Activated CD8-positive, alpha-beta memory T cell treated with anti-CD3 and anti-CD28 coated beads, Interleukin-2, amount 50 U/mL, for 48 hours (primary cell): Measurements from ENCODE around the gene C1QL1.

Experiments used
- DNase-seq: peaks from one replicate; pipeline ENCODE4 v3.0.0-alpha.2; 2020

Gene C1QL1

GRCh38 chr17:44988044-44988942 lies 20.2 kb upstream of the C1QL1 start:
- no peak for DNase-seq

GRCh38 chr17:44983563-44983962 lies 15.5 kb upstream of the C1QL1 start:
- DNase-seq = no peak

- DNase-seq = no peak
These were observed 14.1 kb upstream of the C1QL1 start for GRCh38 chr17:44982113-44982702.

DNA sequence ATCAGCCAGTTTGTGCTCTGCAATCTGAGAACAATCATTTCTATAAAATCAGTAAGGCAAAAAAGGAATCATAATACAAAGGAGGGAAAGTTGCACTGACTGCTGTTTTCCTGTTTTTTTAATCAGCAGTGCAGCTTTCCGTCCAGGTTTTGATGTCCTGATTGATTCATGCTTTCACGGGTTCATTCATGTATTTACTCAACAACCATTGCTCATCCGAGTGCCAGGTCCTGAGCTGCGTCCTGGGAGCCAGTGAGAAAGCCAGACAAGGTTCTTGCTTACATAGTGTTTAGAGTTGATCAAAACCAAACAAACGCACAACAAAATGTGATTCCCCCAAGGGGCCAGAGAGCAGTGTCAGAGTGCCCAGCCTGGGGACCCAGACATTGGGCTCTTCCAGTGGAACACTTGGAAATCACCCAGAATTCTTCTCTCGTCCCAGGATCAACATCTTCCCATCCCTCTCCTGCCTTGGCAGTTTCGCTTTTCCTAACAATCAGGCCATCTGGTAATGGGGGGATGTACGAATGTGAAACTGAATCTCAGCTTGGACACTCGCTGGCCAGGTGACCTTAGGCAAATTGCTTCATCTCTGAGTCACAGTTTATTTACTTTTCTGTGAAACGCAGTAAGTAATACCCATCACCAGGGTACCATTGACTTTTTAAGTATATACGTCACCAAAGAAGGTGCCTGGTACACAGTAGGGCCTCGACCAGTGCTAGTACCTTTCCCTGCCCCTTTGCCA lies 13.3 kb upstream of the C1QL1 start:
- no peak for DNase-seq

DNA sequence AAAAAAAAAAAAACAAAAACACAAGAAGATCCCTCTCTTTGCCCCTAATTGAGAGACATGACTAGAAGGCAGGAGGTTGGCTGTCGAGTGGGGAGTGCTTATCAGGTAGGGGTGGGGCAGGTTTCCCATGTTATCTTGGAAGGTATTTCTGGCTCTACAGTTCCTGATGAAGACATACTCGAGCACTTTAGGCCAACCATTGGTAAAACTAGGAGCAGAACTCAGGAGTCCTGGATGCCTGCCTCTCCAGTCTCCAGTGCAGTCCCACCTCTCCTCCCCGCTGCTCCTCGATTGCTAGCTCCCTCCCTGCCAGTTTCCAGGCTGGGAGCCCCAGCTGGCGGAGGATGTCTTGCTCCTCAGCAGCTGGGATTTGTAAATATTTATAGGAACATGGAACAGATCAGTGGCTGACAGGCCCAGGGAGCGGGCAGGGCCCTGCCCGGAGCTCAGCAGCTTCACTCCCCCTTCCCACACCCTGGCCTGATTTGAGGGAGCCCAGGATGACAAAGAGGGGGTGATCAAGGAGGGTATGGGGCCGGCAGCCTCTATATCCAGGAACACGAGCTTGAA lies 11.4 kb upstream of the C1QL1 start:
- DNase-seq = no peak

DNA sequence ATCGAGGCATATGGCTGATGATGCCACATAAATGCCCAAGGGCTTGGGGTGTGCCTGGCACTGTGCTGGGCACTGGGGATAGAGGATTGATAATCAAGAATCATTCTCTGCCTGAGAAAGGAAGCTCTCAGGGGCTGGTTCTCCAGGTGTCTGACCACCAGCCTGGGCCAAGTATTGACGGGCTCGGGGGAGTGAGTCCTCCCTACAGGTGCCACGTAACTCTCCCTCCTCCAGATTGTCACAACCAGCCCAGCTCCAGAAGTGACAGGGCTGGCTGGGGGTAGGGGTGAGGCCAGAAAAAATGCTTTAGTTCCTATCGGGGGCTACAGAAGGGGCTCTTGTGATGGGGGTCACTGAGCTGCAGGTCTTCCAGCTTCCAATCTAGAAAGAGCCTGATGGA lies 10.7 kb upstream of the C1QL1 start:
- no peak for DNase-seq

- no peak for DNase-seq
These were observed 9.9 kb upstream of the C1QL1 start for GRCh38 chr17:44977814-44978550.

DNA sequence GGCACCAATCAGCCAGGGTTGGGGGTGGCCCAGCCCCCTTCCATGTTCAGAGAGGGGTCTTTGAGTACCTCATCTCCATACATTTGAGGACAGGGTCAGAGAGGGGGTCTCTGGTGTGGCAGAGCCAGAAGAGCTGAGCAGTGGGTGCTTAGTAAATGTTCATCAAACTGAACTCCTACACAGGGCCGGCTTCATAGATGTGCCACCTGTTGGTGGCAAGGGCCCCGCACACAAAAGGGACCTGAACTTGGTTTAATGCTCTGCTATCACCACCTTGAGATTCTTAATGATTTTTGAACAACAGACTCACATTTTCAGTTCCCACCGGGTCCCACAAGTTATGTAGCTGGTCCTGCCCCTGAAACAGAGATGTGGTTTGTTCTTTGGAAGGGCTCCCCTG lies 9.0 kb upstream of the C1QL1 start:
- DNase-seq = no peak

DNA sequence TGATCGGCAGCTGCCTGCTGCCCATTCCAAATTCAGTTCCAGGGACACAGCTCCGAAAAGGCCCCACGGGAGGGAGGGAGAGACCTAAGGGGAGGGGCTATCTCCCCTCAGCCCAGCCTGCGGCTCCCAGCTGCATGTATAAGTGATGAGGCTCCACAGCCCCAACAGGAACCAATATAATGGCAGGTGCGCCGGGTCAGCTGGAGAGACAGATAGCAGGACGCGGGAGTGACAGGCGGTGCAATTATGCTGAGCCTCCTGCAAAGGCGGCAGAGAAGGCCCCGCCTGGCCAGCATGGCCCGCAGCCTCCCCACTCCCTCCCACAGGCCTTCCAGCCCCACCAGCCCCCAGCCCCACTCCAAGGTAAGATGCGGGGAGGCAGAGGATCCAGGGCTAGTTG lies 8.1 kb upstream of the C1QL1 start:
- no peak for DNase-seq

DNA sequence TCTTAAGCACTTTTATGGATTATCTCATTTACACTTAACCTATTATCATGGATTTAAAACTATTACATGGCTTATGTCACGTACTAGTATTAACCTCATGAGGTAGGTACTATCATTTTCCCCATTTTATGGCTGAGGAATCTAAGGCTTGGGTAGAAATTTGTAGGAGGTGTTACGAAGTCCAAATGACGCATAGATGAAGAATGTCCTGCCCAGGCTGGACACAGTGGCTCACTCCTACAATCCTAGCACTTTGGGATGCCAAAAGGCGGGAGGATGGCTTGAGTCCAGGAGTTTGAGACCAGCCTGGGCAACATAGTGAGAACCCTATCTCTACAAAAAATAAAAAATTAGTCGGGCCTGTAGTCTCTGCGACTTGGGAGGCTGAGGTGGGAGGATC lies 4.8 kb upstream of the C1QL1 start:
- no peak for DNase-seq

GRCh38 chr17:44971776-44972483 lies 3.8 kb upstream of the C1QL1 start:
- peak; percentile 68 for DNase-seq

DNA sequence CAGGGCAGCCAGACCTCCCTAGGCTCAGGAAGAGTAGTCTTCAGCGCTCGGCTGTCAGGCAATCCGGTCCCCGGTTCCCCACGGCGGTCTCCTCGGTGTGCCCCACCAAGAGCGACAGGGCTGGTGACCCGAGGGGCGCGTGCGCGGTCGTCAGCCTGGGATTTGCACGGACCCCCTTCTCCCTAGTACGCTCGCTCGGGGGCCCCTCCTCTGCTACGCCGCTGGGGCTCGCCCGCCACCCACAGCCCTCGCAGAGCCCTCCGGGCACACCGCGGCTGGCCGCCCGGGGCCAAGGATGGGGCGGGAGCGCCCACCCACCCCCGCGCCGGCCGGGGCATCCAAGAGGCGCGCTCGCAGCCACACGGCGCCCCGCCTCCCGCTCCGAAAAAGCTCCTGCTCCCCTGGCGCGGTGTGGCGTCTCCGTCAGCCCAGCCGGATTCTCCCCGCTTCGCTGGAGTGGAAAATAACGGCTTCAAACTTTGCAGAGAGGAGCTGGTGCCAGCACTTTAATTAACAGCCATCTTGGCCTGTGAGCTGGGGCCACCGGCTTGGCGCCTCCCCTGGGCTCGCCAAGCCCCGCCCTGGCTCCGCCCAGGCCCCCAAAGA lies 2.1 kb upstream of the C1QL1 start:
- DNase-seq = no peak

GRCh38 chr17:44969144-44969780 lies 1.2 kb upstream of the C1QL1 start:
- DNase-seq = no peak

- DNase-seq = no peak
These were observed 237 bp downstream of the C1QL1 start for GRCh38 chr17:44967907-44968224.

- DNase-seq = no peak
These were observed 837 bp downstream of the C1QL1 start for GRCh38 chr17:44967026-44967906.

GRCh38 chr17:44966348-44967025 lies 1.6 kb downstream of the C1QL1 start:
- no peak for DNase-seq

DNA sequence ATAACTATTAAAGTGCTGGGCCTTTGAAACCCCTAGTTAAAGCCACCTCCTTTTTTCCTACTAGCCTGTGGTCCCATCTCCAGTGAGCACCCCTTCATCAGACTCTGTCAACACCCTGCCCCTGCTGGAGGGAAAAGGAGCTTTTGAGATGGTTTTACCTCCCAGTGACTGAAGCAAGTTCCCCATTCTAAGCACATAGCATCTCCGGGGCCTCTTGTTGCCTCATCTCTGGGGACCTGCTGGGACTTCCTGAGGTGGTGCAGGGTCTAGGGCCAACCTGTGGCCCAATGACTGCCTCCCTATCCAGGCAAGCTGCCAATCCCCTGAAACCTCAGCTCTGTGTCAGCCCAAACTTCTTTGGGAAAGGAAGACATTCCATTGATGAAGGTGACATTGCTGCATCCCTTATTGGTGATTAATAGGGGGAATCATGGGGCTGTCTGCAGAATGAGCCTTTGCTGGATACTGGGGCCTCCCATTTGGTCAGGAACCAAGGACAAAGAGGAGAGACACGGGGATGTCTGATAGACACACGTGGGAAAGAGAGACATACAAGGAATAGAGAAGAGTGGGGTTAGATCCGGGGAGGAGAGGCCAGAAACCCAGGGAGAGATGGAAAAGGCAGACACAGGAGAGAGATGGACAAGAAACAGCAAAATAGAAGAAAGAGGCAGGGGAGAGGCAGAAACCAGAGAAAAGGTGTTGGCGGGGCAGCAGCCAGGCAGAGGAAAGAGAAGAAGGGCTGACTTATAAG lies 2.4 kb downstream of the C1QL1 start:
- DNase-seq = no peak

DNA sequence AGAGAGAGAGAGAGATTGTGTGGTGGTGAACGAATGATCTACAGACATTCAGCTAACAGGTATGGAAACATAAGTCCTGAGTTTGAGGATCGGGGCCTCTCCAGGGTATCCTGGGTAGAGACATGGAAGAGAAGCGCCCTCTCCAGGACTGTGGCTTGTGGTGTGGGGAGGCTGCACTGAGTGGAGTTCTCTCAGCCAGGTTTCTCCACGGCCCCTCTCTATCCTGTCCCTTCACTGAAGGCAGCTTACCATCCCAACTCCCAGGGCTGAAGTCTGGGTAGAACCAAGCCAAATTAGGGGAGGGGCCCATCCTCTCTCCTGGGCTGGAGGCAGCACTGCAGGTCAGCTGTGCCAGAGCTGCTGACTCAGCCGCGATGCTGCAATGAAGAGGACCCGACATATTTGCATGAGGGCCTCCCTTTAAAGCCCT lies 6.2 kb downstream of the C1QL1 start:
- no peak for DNase-seq

- DNase-seq = no peak
These were observed 7.4 kb downstream of the C1QL1 start for GRCh38 chr17:44960691-44961090.
